Measurements from ENCODE around the gene BMPER. TPM values are rescaled to one million over a fixed set of nuclear protein-coding genes. Genes with fewer than 3 reads are reported as not detected.

The BMPER gene
- total and polyA plus RNA-seq, 5 donors, result 1.3 to 6.9 (median 5.1) TPM

GRCh38 chr7:34048445-34048844, 143.1 kb downstream of the BMPER start:
- WGBS, result 97% methylated on average over 1 of the region's 1 CpG
- no peak overlapping the region for H3K27ac ChIP-seq (ENCODE audit: low read length)
- ATAC-seq (no peak), DNase-seq (no peak)
- no peak overlapping the region for H3K4me3 ChIP-seq (ENCODE audit: low read length)
- no peaks in the 10 kb centered on the region for H3K4me1 ChIP-seq (ENCODE audit: control insufficient read depth, insufficient read depth, low read length)
- H3K9me3 ChIP-seq (ENCODE audit: control insufficient read depth, low read length), result no peaks in the 10 kb centered on the region
- intact Hi-C loops (cut with DNase I), result no loop called here
- no peaks in the 10 kb centered on the region for H3K27me3 ChIP-seq (ENCODE audit: control insufficient read depth, insufficient read depth)

- intact Hi-C loops (cut with DNase I), result no loop called here
- Histone ChIP-seq H3K9me3 (ENCODE audit: control insufficient read depth, low read length) (no peaks in the 10 kb centered on the region), H3K4me3 (ENCODE audit: low read length) (no peak overlapping the region), H3K27me3 (ENCODE audit: control insufficient read depth, insufficient read depth) (no peaks in the 10 kb centered on the region), H3K4me1 (ENCODE audit: control insufficient read depth, insufficient read depth, low read length) (no peaks in the 10 kb centered on the region), H3K27ac (ENCODE audit: low read length) (no peak overlapping the region)
- 87% methylated on average over 3 of the region's 3 CpGs for WGBS
- DNase-seq (no peak), ATAC-seq (no peak)
Measured at GRCh38 chr7:34054075-34054474, 148.7 kb downstream of the BMPER start.

- no peaks in the 10 kb centered on the region for H3K9me3 ChIP-seq (ENCODE audit: control insufficient read depth, low read length)
- intact Hi-C loops (cut with DNase I), result no loop called here
- DNase-seq, result no peak
- no peaks in the 10 kb centered on the region for H3K27me3 ChIP-seq (ENCODE audit: control insufficient read depth, insufficient read depth)
- no peak overlapping the region for H3K4me3 ChIP-seq (ENCODE audit: low read length)
- H3K27ac ChIP-seq (ENCODE audit: low read length), result no peak overlapping the region
- H3K4me1 ChIP-seq (ENCODE audit: control insufficient read depth, insufficient read depth, low read length), result peaks cover 2% of the 10 kb centered on the region
- ATAC-seq, result no peak
Measured at GRCh38 chr7:34057136-34057535, 151.8 kb downstream of the BMPER start.

- Histone ChIP-seq H3K27me3 (ENCODE audit: control insufficient read depth, insufficient read depth) (no peaks in the 10 kb centered on the region), H3K9me3 (ENCODE audit: control insufficient read depth, low read length) (no peaks in the 10 kb centered on the region), H3K4me3 (ENCODE audit: low read length) (no peak overlapping the region), H3K27ac (ENCODE audit: low read length) (no peak overlapping the region), H3K4me1 (ENCODE audit: control insufficient read depth, insufficient read depth, low read length) (peaks cover 2% of the 10 kb centered on the region)
- ATAC-seq (no peak), DNase-seq (no peak)
- 90% methylated on average over 5 of the region's 5 CpGs for WGBS
- intact Hi-C loops (cut with DNase I), result no loop called here
Measured at GRCh38 chr7:34057956-34058355, 152.6 kb downstream of the BMPER start.

- intact Hi-C loops (cut with DNase I), result no loop called here
- Histone ChIP-seq H3K27ac (ENCODE audit: low read length) (no peak overlapping the region), H3K4me3 (ENCODE audit: low read length) (no peak overlapping the region), H3K9me3 (ENCODE audit: control insufficient read depth, low read length) (no peaks in the 10 kb centered on the region), H3K27me3 (ENCODE audit: control insufficient read depth, insufficient read depth) (no peaks in the 10 kb centered on the region), H3K4me1 (ENCODE audit: control insufficient read depth, insufficient read depth, low read length) (peaks cover 2% of the 10 kb centered on the region)
- WGBS, result 63% methylated on average over 1 of the region's 1 CpG
- ATAC-seq (no peak), DNase-seq (no peak)
Measured at GRCh38 chr7:34058801-34059135, 153.4 kb downstream of the BMPER start.

- intact Hi-C loops (cut with DNase I), result no loop called here
- ATAC-seq (peak in 1 of 2 donors; percentile 25), DNase-seq (peak; percentile 27 to 60 (median 50))
- no peak overlapping the region for H3K27ac ChIP-seq (ENCODE audit: low read length)
- peaks cover 2% of the 10 kb centered on the region for H3K4me1 ChIP-seq (ENCODE audit: control insufficient read depth, insufficient read depth, low read length)
- H3K27me3 ChIP-seq (ENCODE audit: control insufficient read depth, insufficient read depth), result no peaks in the 10 kb centered on the region
- no peak overlapping the region for H3K4me3 ChIP-seq (ENCODE audit: low read length)
- no peaks in the 10 kb centered on the region for H3K9me3 ChIP-seq (ENCODE audit: control insufficient read depth, low read length)
- WGBS, result 43% methylated on average over 8 of the region's 8 CpGs
Measured at GRCh38 chr7:34059136-34059828, 153.9 kb downstream of the BMPER start.

GRCh38 chr7:34060196-34060947, 155.0 kb downstream of the BMPER start:
- WGBS, result 55% methylated on average over 4 of the region's 4 CpGs
- peak; percentile 80 to 82 for ATAC-seq
- H3K27ac ChIP-seq (ENCODE audit: low read length), result no peak overlapping the region

GRCh38 chr7:34061149-34061548, 155.8 kb downstream of the BMPER start:
- intact Hi-C loops (cut with DNase I), result no loop called here
- no peak overlapping the region for H3K27ac ChIP-seq (ENCODE audit: low read length)
- DNase-seq (no peak), ATAC-seq (peak in 1 of 2 donors; percentile 45)
- H3K4me1 ChIP-seq (ENCODE audit: control insufficient read depth, insufficient read depth, low read length), result peaks cover 2% of the 10 kb centered on the region
- H3K9me3 ChIP-seq (ENCODE audit: control insufficient read depth, low read length), result no peaks in the 10 kb centered on the region
- no peak overlapping the region for H3K4me3 ChIP-seq (ENCODE audit: low read length)
- H3K27me3 ChIP-seq (ENCODE audit: control insufficient read depth, insufficient read depth), result no peaks in the 10 kb centered on the region
- 81% methylated on average over 2 of the region's 2 CpGs for WGBS

More at GRCh38 chr7:34060196-34060947, 155.0 kb downstream of the BMPER start:
- no peak for DNase-seq
- no peak overlapping the region for H3K4me3 ChIP-seq (ENCODE audit: low read length)
- H3K9me3 ChIP-seq (ENCODE audit: control insufficient read depth, low read length), result no peaks in the 10 kb centered on the region
- H3K4me1 ChIP-seq (ENCODE audit: control insufficient read depth, insufficient read depth, low read length), result peaks cover 2% of the 10 kb centered on the region
- intact Hi-C loops (cut with DNase I), result no loop called here
- no peaks in the 10 kb centered on the region for H3K27me3 ChIP-seq (ENCODE audit: control insufficient read depth, insufficient read depth)

GRCh38 chr7:34062341-34062740, 157.0 kb downstream of the BMPER start:
- Histone ChIP-seq H3K27me3 (ENCODE audit: control insufficient read depth, insufficient read depth) (no peaks in the 10 kb centered on the region), H3K9me3 (ENCODE audit: control insufficient read depth, low read length) (no peaks in the 10 kb centered on the region), H3K4me3 (ENCODE audit: low read length) (no peak overlapping the region), H3K4me1 (ENCODE audit: control insufficient read depth, insufficient read depth, low read length) (peaks cover 2% of the 10 kb centered on the region), H3K27ac (ENCODE audit: low read length) (no peak overlapping the region)
- ATAC-seq (no peak), DNase-seq (no peak)
- WGBS, result 90% methylated on average over 4 of the region's 4 CpGs
- intact Hi-C loops (cut with DNase I), result no loop called here

- H3K4me3 ChIP-seq (ENCODE audit: low read length), result no peak overlapping the region
- H3K4me1 ChIP-seq (ENCODE audit: control insufficient read depth, insufficient read depth, low read length), result peaks cover 2% of the 10 kb centered on the region
- no peaks in the 10 kb centered on the region for H3K9me3 ChIP-seq (ENCODE audit: control insufficient read depth, low read length)
- ATAC-seq (no peak), DNase-seq (no peak)
- no peaks in the 10 kb centered on the region for H3K27me3 ChIP-seq (ENCODE audit: control insufficient read depth, insufficient read depth)
- intact Hi-C loops (cut with DNase I), result no loop called here
- H3K27ac ChIP-seq (ENCODE audit: low read length), result no peak overlapping the region
Measured at GRCh38 chr7:34062826-34063225, 157.5 kb downstream of the BMPER start.

- H3K9me3 ChIP-seq (ENCODE audit: control insufficient read depth, low read length), result no peaks in the 10 kb centered on the region
- H3K27ac ChIP-seq (ENCODE audit: low read length), result no peak overlapping the region
- ATAC-seq, result no peak
- WGBS, result 93% methylated on average over 4 of the region's 4 CpGs
- no peaks in the 10 kb centered on the region for H3K27me3 ChIP-seq (ENCODE audit: control insufficient read depth, insufficient read depth)
- H3K4me1 ChIP-seq (ENCODE audit: control insufficient read depth, insufficient read depth, low read length), result peaks cover 2% of the 10 kb centered on the region
- DNase-seq, result no peak
- intact Hi-C loops (cut with DNase I), result no loop called here
- H3K4me3 ChIP-seq (ENCODE audit: low read length), result no peak overlapping the region
Measured at GRCh38 chr7:34064519-34065158, 159.3 kb downstream of the BMPER start.

Measured in right cardiac atrium (tissue), 5 donors.